NT2/D1 (cell line): Measurements from ENCODE around the gene SHMT1.
"Not testable (repeated sequence)": the region's sequence is repeated elsewhere in the genome, so short reads cannot be mapped to it uniquely, and the experiment has no call there.

Experiments
- DNase-seq: peaks from one replicate; pipeline ENCODE4 v3.0.0-alpha.2; 2011; ENCODE audit warnings: low read depth, low spot score
- H3K27me3 ChIP-seq: 2 replicates; pipeline ENCODE4 v1.6.0; 2011; ENCODE audit warnings: mild to moderate bottlenecking; ENCODE audit not compliant: insufficient read length, insufficient read depth
- H3K36me3 ChIP-seq: 2 replicates; pipeline ENCODE4 v1.6.1; 2011; ENCODE audit warnings: mild to moderate bottlenecking, low read length, mixed read lengths; ENCODE audit not compliant: insufficient read depth, insufficient read length
- H3K4me1 ChIP-seq: 2 replicates; pipeline ENCODE4 v1.5.1; 2011; ENCODE audit not compliant: insufficient read depth, insufficient read length
- H3K4me3 ChIP-seq: 2 replicates; pipeline ENCODE4 v1.5.1; 2011; ENCODE audit warnings: low read depth; ENCODE audit not compliant: insufficient read length
- H3K9ac ChIP-seq: 2 replicates; pipeline ENCODE4 v1.6.0; 2011; ENCODE audit warnings: low read depth; ENCODE audit not compliant: insufficient read length
- H3K9me3 ChIP-seq: 2 replicates; pipeline ENCODE4 v1.5.1; 2011; ENCODE audit warnings: mild to moderate bottlenecking, low read length; ENCODE audit not compliant: insufficient read depth
- SUZ12 ChIP-seq: IDR thresholded peaks from 2 replicates; pipeline ENCODE4 v1.6.1; 2011; ENCODE audit not compliant: insufficient read length, insufficient read depth; ENCODE audit errors: extremely low read depth
- YY1 ChIP-seq: IDR thresholded peaks from 2 replicates; pipeline ENCODE4 v1.6.1; 2011; ENCODE audit not compliant: insufficient read length, insufficient read depth
- ZNF274 ChIP-seq: IDR thresholded peaks from 2 replicates; pipeline ENCODE4 v1.6.1; 2011; ENCODE audit warnings: mild to moderate bottlenecking, low read depth, low read length

Gene SHMT1

GRCh38 chr17:18379246-18380146 is 16.1 kb upstream of the SHMT1 start:
- no peak for DNase-seq
- Histone ChIP-seq H3K4me1 (peaks cover 5% of the 10 kb centered on the region), H3K27me3 (no peaks in the 10 kb centered on the region), H3K9ac (no peak overlapping the region), H3K36me3 (no peaks in the 10 kb centered on the region), H3K9me3 (peaks cover 7% of the 10 kb centered on the region), H3K4me3 (no peak overlapping the region)
- TF ChIP-seq SUZ12 (no peak), ZNF274 (no peak), YY1 (no peak)

- DNase-seq, H3K9me3 ChIP-seq, H3K4me3 ChIP-seq, H3K36me3 ChIP-seq, H3K4me1 ChIP-seq, H3K27me3 ChIP-seq, H3K9ac ChIP-seq: not testable (repeated sequence)
Observed at GRCh38 chr17:18378614-18379013, 15.3 kb upstream of the SHMT1 start.

GRCh38 chr17:18378205-18378505 is 14.8 kb upstream of the SHMT1 start:
- peaks cover 7% of the 10 kb centered on the region for H3K9me3 ChIP-seq
- TF ChIP-seq YY1 (no peak), ZNF274 (no peak), SUZ12 (no peak)
- no peaks in the 10 kb centered on the region for H3K27me3 ChIP-seq
- no peak for DNase-seq
- peaks cover 5% of the 10 kb centered on the region for H3K4me1 ChIP-seq
- no peak overlapping the region for H3K4me3 ChIP-seq
- H3K9ac ChIP-seq: no peak overlapping the region
- H3K36me3 ChIP-seq: no peaks in the 10 kb centered on the region

- no peaks in the 10 kb centered on the region for H3K27me3 ChIP-seq
- no peak for TF ChIP-seq YY1
- no peak for TF ChIP-seq SUZ12
- TF ChIP-seq ZNF274: no peak
- H3K9me3 ChIP-seq: peaks cover 7% of the 10 kb centered on the region
- H3K4me3 ChIP-seq: no peak within 1 kb of the TSS
- H3K36me3 ChIP-seq: no peaks in the 10 kb centered on the region
- no peak within 1 kb of the TSS for H3K9ac ChIP-seq
- H3K4me1 ChIP-seq: peaks cover 5% of the 10 kb centered on the region
- no peak for DNase-seq
Observed at GRCh38 chr17:18377437-18378204, 14.3 kb upstream of the SHMT1 start, which contains the start of gene EVPLL. EVPLL (plus strand) TSS chr17:18377778; CDS start chr17:18380938, 3,160 bp downstream.

- Histone ChIP-seq H3K9me3 (peaks cover 7% of the 10 kb centered on the region), H3K4me3 (no peak overlapping the region), H3K9ac (no peak overlapping the region), H3K27me3 (no peaks in the 10 kb centered on the region), H3K4me1 (no peaks in the 10 kb centered on the region), H3K36me3 (no peaks in the 10 kb centered on the region)
- no peak for DNase-seq
- no peak for TF ChIP-seq ZNF274
- TF ChIP-seq YY1: no peak
- no peak for TF ChIP-seq SUZ12
Observed at GRCh38 chr17:18374216-18374615, 10.9 kb upstream of the SHMT1 start.

- not testable (repeated sequence) for H3K4me3 ChIP-seq, H3K27me3 ChIP-seq, H3K9ac ChIP-seq, H3K36me3 ChIP-seq, H3K9me3 ChIP-seq, H3K4me1 ChIP-seq, DNase-seq
Observed at GRCh38 chr17:18373181-18373580, 9.8 kb upstream of the SHMT1 start.

GRCh38 chr17:18371455-18371854 is 8.1 kb upstream of the SHMT1 start:
- Histone ChIP-seq H3K4me1 (no peaks in the 10 kb centered on the region), H3K9me3 (peaks cover 7% of the 10 kb centered on the region), H3K27me3 (no peaks in the 10 kb centered on the region), H3K9ac (no peak overlapping the region), H3K4me3 (no peak overlapping the region), H3K36me3 (no peaks in the 10 kb centered on the region)
- DNase-seq: no peak
- TF ChIP-seq SUZ12 (no peak), ZNF274 (no peak), YY1 (no peak)
